ENCODE data around the gene PNCK.
"Not testable (repeated sequence)": the region's sequence is repeated elsewhere in the genome, so short reads cannot be mapped to it uniquely, and the experiment has no call there.

PNCK gene
- total RNA-seq = 0 to 0.12 reads per million in 2 experiments

- no peak for DNase-seq (ENCODE audit: low read depth)
Observed at GRCh38 chrX:153673428-153674218, at the start of gene PNCK. Gene PNCK, minus strand, starts transcription at chrX:153673813. Its CDS starts 737 bp downstream, at chrX:153673076.

GRCh38 chrX:153722704-153723350 is 49.2 kb upstream of the PNCK start:
- DNase-seq (ENCODE audit: low read depth) = no peak

GRCh38 chrX:153719701-153720100 is 46.1 kb upstream of the PNCK start:
- DNase-seq (ENCODE audit: low read depth) = no peak

- no peak for DNase-seq (ENCODE audit: low read depth)
Observed at GRCh38 chrX:153719238-153719637, 45.6 kb upstream of the PNCK start.

GRCh38 chrX:153717445-153717844 is 43.8 kb upstream of the PNCK start:
- DNase-seq (ENCODE audit: low read depth) = no peak

GRCh38 chrX:153714256-153714655 is 40.6 kb upstream of the PNCK start:
- no peak for DNase-seq (ENCODE audit: low read depth)

- DNase-seq (ENCODE audit: low read depth) = no peak
Observed at GRCh38 chrX:153709726-153710674, 36.4 kb upstream of the PNCK start.

GRCh38 chrX:153708415-153708814 is 34.8 kb upstream of the PNCK start:
- DNase-seq (ENCODE audit: low read depth) = peak; percentile 23

GRCh38 chrX:153707406-153707805 is 33.8 kb upstream of the PNCK start:
- DNase-seq (ENCODE audit: low read depth) = no peak

GRCh38 chrX:153706799-153707198 is 33.2 kb upstream of the PNCK start:
- DNase-seq (ENCODE audit: low read depth) = no peak

GRCh38 chrX:153705403-153706060 is 31.9 kb upstream of the PNCK start:
- DNase-seq (ENCODE audit: low read depth) = not testable (repeated sequence)

- DNase-seq (ENCODE audit: low read depth) = not testable (repeated sequence)
Observed at GRCh38 chrX:153704631-153705402, 31.2 kb upstream of the PNCK start.

- DNase-seq (ENCODE audit: low read depth) = no peak
Observed at GRCh38 chrX:153704021-153704526, 30.5 kb upstream of the PNCK start.

GRCh38 chrX:153703036-153703370 is 29.4 kb upstream of the PNCK start:
- DNase-seq (ENCODE audit: low read depth) = no peak

- no peak for DNase-seq (ENCODE audit: low read depth)
Observed at GRCh38 chrX:153702336-153703035, 28.9 kb upstream of the PNCK start.

- no peak for DNase-seq (ENCODE audit: low read depth)
Observed at GRCh38 chrX:153701706-153702105, 28.1 kb upstream of the PNCK start.

GRCh38 chrX:153700967-153701366 is 27.4 kb upstream of the PNCK start:
- no peak for DNase-seq (ENCODE audit: low read depth)

GRCh38 chrX:153700376-153700945 is 26.8 kb upstream of the PNCK start:
- no peak for DNase-seq (ENCODE audit: low read depth)

GRCh38 chrX:153699784-153700371 is 26.3 kb upstream of the PNCK start:
- DNase-seq (ENCODE audit: low read depth) = not testable (repeated sequence)

Data from T follicular helper cell (primary cell).